Kidney (tissue), 14 donors: Measurements from ENCODE around the gene GABRB1. TPM values are rescaled to one million over a fixed set of nuclear protein-coding genes. Genes with fewer than 3 reads are reported as not detected.

Experiments
- DNase-seq, 5 donors: peaks; one replicate each; pipeline ENCODE4 v3.0.0-alpha.2; 2013 to 2020
- FAIRE-seq: peaks from 2 replicates; lab custom pipeline; 2012; peaks lifted over from hg19 to GRCh38; lab: Jason Lieb, UNC
- H3K27ac ChIP-seq, 2 donors: one replicate each; pipeline ENCODE4 v1.7.0; 2013; ENCODE audit warnings: low read depth in 2 of 2, low read length in 2 of 2, inconsistent platforms in 1 of 2
- H3K27me3 ChIP-seq: one replicate; pipeline ENCODE4 v1.7.1; 2013; ENCODE audit warnings: low read length, inconsistent platforms; ENCODE audit not compliant: control insufficient read depth, insufficient read depth
- H3K36me3 ChIP-seq, 3 donors: one replicate each; pipeline versions ENCODE4 v1.7.0 to v1.7.1; 2013; ENCODE audit warnings: low read length in 3 of 3, control low read depth in 1 of 3, inconsistent platforms in 1 of 3; ENCODE audit not compliant: insufficient read depth in 3 of 3, control insufficient read depth in 2 of 3
- H3K4me1 ChIP-seq, 3 donors: one replicate each; pipeline versions ENCODE4 v1.7.0 to v1.7.1; 2013; ENCODE audit warnings: low read length in 3 of 3, inconsistent platforms in 1 of 3, low read depth in 1 of 3; ENCODE audit not compliant: control insufficient read depth in 2 of 3, insufficient read depth in 2 of 3
- H3K4me3 ChIP-seq, 3 donors: one replicate each; pipeline versions ENCODE4 v1.7.0 to v1.8.1; 2013; ENCODE audit warnings: low read length in 3 of 3, control low read depth in 1 of 3, inconsistent platforms in 1 of 3
- H3K9ac ChIP-seq, 3 donors: one replicate each; pipeline versions ENCODE4 v1.7.0 to v1.7.1; 2013; ENCODE audit warnings: low read length in 3 of 3, control low read depth in 1 of 3, inconsistent platforms in 1 of 3
- H3K9me3 ChIP-seq, 3 donors: one replicate each; pipeline versions ENCODE4 v1.7.0 to v1.7.1; 2013; ENCODE audit warnings: low read length in 3 of 3, control low read depth in 1 of 3, inconsistent platforms in 1 of 3; ENCODE audit not compliant: control insufficient read depth in 2 of 3, insufficient read depth in 1 of 3
- intact Hi-C: fragments of 100-400 bp; cut with DNase I; formaldehyde crosslinking; loops from one replicate; pipeline ENCODE4 v1.11.1; 2022
- polyA plus RNA-seq: library from polyadenylated mRNA; stranded (reverse); fragments of 350-450 nt; fragmentation: Illumina TruSeq; extraction: RNeasy Lipid Tissue Mini Kit (QIAGEN cat#74804); gene quantifications from one replicate; pipeline ENCODE4 v1.2.3, GENCODE V29; 2014; ENCODE audit warnings: low read depth, low replicate concordance; ENCODE audit not compliant: insufficient read depth
- total RNA-seq: library from RNA; stranded (reverse); fragmentation: NEBNext Ultra II Directional; extraction: Animal tissue kit (Norgen Biotek cat#: 25700); gene quantifications from one replicate; pipeline ENCODE4 v1.2.1, GENCODE V29; 2021
- TF ChIP-seq, protein P1 (sequence below): IDR thresholded peaks from 3 replicates; pipeline ENCODE4 v1.5.1; 2012; ENCODE audit warnings: mild to moderate bottlenecking, moderate library complexity, borderline replicate concordance; ENCODE audit not compliant: insufficient read depth; ENCODE audit errors: extremely low read depth
- donor health status: control.
- donor health status: control.
- donor health status: control.
- donor health status: control.
- donor health status: control.
- donor health status: DM: yes; HTN: yes; CAD: no.
- donor health status: Normal renal cell carcinoma (clear cell type).

GABRB1 gene
- total and polyA plus RNA-seq, 2 donors from 2014 or later, result 0.79 to 0.82 TPM

DNA sequence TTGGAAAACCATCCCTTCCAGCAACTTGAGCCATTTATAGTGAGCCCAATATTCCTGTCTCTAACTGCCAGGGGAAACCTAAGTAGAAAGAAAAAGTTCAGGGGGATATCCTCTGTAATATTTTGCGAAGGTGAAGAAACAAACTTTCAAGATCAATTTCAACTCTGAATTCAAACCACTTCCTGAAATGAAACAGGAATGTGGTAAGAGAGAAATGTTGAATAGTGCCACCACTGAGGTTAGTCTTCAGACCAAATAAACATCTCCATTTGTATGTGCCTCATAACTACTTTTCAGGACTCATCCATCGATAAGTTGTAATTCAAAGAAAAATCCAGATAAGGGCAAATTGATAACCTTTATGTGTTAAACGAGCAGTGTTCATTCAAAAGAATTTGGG lies 128.7 kb downstream of the GABRB1 start:
- Histone ChIP-seq H3K9ac (no peak overlapping the region), H3K36me3 (no peaks in the 10 kb centered on the region), H3K9me3 (no peaks in the 10 kb centered on the region), H3K4me3 (no peak overlapping the region), H3K27ac (no peak overlapping the region), H3K4me1 (no peaks in the 10 kb centered on the region), H3K27me3 (no peaks in the 10 kb centered on the region)
- no peak for FAIRE-seq
- TF ChIP-seq, protein P1, sequence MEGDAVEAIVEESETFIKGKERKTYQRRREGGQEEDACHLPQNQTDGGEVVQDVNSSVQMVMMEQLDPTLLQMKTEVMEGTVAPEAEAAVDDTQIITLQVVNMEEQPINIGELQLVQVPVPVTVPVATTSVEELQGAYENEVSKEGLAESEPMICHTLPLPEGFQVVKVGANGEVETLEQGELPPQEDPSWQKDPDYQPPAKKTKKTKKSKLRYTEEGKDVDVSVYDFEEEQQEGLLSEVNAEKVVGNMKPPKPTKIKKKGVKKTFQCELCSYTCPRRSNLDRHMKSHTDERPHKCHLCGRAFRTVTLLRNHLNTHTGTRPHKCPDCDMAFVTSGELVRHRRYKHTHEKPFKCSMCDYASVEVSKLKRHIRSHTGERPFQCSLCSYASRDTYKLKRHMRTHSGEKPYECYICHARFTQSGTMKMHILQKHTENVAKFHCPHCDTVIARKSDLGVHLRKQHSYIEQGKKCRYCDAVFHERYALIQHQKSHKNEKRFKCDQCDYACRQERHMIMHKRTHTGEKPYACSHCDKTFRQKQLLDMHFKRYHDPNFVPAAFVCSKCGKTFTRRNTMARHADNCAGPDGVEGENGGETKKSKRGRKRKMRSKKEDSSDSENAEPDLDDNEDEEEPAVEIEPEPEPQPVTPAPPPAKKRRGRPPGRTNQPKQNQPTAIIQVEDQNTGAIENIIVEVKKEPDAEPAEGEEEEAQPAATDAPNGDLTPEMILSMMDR, result no peak
- no peak for DNase-seq
- intact Hi-C loops, result no loop called here

DNA sequence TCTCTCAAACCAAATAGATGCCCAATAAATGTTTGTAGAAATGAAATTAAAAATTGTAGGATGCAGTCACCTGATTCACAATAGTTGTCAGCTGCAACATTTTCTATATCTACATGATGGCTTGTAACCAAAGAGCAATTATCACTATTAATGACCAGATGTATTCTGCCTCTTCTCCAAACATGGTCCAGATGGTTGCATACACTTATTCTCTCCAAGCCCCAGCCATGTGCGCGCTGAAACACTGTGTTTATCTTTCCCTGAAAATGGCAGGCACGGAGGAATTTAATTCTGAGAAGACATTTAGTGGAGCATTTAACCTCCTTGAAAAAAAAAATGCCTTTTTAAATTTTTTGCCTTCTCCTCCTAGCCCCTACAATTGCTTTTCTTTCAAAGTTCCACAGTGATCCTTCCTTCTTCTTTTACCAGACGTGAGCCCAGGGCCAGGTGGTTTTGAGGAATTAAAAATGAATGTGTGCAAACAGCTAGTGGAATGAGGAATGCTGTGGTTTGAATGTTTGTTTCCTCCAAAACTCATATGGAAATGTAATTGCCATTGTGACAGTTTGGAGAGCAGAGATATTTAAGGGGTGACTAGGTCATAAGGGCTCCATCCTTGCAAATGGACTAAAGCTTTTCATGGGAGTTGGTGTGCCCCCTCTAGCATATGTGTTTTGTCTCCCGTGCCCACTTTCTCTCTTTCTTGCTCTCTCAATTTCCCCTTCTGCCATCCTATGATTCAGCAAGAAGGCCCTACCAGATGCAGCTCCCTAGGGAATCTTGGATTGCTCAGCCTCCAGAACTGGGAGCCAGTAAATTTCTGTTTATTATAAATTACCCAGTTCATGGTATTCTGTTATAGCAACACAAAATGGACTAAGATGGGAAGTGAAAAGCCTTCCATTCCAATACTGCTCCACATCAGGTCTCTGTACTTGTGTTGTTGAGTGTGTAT lies 136.0 kb downstream of the GABRB1 start:
- H3K27me3 ChIP-seq, result no peaks in the 10 kb centered on the region
- FAIRE-seq, result no peak

DNA sequence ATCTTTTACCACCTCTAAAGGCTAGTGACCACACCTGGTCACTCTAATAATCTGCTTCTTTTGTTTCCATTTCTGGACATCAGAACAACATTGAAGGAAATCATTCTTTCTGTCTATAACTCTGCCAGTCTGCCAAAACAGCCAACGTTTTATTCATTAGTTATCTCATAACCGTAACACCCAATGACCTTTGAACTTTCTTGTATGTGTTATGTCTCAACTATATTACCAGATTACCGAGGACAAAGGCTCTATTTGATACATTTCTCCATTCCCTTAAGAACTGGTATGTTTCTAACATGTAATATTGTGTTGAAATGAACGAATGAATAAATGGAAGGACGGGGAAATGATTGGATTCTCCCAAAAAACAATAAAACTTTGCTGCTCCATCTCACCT lies 152.7 kb downstream of the GABRB1 start:
- TF ChIP-seq, protein P1, result no peak
- intact Hi-C loops, result no loop called here
- no peak for DNase-seq
- H3K4me1 ChIP-seq, result no peaks in the 10 kb centered on the region
- H3K4me3 ChIP-seq, result no peak overlapping the region
- no peak overlapping the region for H3K9ac ChIP-seq
- H3K36me3 ChIP-seq, result no peaks in the 10 kb centered on the region
- FAIRE-seq, result no peak
- H3K27me3 ChIP-seq, result no peaks in the 10 kb centered on the region
- H3K27ac ChIP-seq, result no peak overlapping the region
- no peaks in the 10 kb centered on the region for H3K9me3 ChIP-seq

More for the DNA sequence above, 136.0 kb downstream of the GABRB1 start:
- Histone ChIP-seq H3K4me3 (no peak overlapping the region), H3K27ac (no peak overlapping the region), H3K9me3 (no peaks in the 10 kb centered on the region), H3K9ac (no peak overlapping the region), H3K4me1 (no peaks in the 10 kb centered on the region), H3K36me3 (no peaks in the 10 kb centered on the region)
- no peak for DNase-seq
- TF ChIP-seq, protein P1, result no peak
- intact Hi-C loops, result no loop called here
